A172 (cell line): ENCODE results near the gene SYNPO. TPM values are rescaled to one million over a fixed set of nuclear protein-coding genes. Genes with fewer than 3 reads are reported as not detected.

ENCODE experiments used
- DNase-seq: peaks from one replicate; pipeline ENCODE4 v3.0.0-alpha.2; 2015; ENCODE audit warnings: low spot score
- total RNA-seq: library from RNA; depleted of rRNA; stranded (reverse); fragments of >200 nt; shearing (Covaris generic); gene quantifications from 2 replicates; pipeline ENCODE4 v1.2.3, GENCODE V29; 2014

Gene SYNPO
- total RNA-seq, 1 experiment from 2014 or later, result 9.0 TPM

- DNase-seq, result no peak
Measured at GRCh38 chr5:150625164-150625535, 15.3 kb upstream of the SYNPO start.

GRCh38 chr5:150625831-150626746 lies 14.4 kb upstream of the SYNPO start:
- DNase-seq, result no peak

- no peak for DNase-seq
Measured at GRCh38 chr5:150626853-150627276, 13.6 kb upstream of the SYNPO start.

GRCh38 chr5:150627731-150628545 lies 12.5 kb upstream of the SYNPO start:
- no peak for DNase-seq

- no peak for DNase-seq
Measured at GRCh38 chr5:150628936-150629485, 11.4 kb upstream of the SYNPO start.

- DNase-seq, result no peak
Measured at GRCh38 chr5:150630016-150630415, 10.4 kb upstream of the SYNPO start.

- DNase-seq, result no peak
Measured at GRCh38 chr5:150630461-150631325, 9.8 kb upstream of the SYNPO start.

GRCh38 chr5:150631326-150631701 lies 9.1 kb upstream of the SYNPO start:
- no peak for DNase-seq

GRCh38 chr5:150632305-150633160 lies 7.9 kb upstream of the SYNPO start:
- DNase-seq, result peak; percentile 74

- DNase-seq, result no peak
Measured at GRCh38 chr5:150633429-150633828, 7.0 kb upstream of the SYNPO start.

- peak; percentile 91 for DNase-seq
Measured at GRCh38 chr5:150636391-150637244, 3.8 kb upstream of the SYNPO start.

GRCh38 chr5:150637245-150638052 lies 3.0 kb upstream of the SYNPO start:
- peak; percentile 96 for DNase-seq

- no peak for DNase-seq
Measured at GRCh38 chr5:150638053-150638444, 2.4 kb upstream of the SYNPO start.

- no peak for DNase-seq
Measured at GRCh38 chr5:150638488-150639376, 1.7 kb upstream of the SYNPO start.

GRCh38 chr5:150639377-150639692 lies 1.1 kb upstream of the SYNPO start:
- DNase-seq, result no peak

- no peak for DNase-seq
Measured at GRCh38 chr5:150639751-150640150, 709 bp upstream of the SYNPO start.

- DNase-seq, result peak; percentile 80
Measured at GRCh38 chr5:150641006-150641570, 628 bp downstream of the SYNPO start.
